ENCODE results near the gene IPO13.

IPO13 gene

GRCh38 chr1:44012404-44012803 is 65.7 kb downstream of the IPO13 start:
- no peak for DNase-seq (ENCODE audit: low read depth in 3 of 3)

GRCh38 chr1:44012941-44013609 is 66.3 kb downstream of the IPO13 start:
- no peak for DNase-seq (ENCODE audit: low read depth in 3 of 3)

GRCh38 chr1:44013949-44014348 is 67.2 kb downstream of the IPO13 start:
- no peak for DNase-seq (ENCODE audit: low read depth in 3 of 3)

GRCh38 chr1:44014365-44015104 is 67.8 kb downstream of the IPO13 start:
- no peak for DNase-seq (ENCODE audit: low read depth in 3 of 3)

DNA sequence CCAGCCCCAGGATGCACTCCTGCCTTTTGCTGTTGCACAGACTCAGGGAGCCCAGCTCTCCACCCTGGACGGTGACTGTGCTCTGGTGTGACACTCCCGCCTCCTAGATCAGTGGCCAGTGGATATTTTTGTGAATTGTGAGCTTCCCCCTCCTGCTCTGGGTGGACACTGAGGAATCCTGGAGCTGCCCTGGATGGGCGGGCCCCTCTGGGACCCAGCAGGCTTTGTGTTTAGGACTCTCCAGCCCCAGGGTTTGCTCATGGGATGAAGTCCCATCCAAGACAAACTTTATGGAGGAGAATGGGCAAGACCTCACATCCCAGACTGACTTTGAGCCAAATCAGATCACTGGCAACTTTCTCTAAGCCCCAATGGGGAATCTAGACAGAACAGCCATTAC is 68.5 kb downstream of the IPO13 start:
- no peak for DNase-seq (ENCODE audit: low read depth in 3 of 3)

DNA sequence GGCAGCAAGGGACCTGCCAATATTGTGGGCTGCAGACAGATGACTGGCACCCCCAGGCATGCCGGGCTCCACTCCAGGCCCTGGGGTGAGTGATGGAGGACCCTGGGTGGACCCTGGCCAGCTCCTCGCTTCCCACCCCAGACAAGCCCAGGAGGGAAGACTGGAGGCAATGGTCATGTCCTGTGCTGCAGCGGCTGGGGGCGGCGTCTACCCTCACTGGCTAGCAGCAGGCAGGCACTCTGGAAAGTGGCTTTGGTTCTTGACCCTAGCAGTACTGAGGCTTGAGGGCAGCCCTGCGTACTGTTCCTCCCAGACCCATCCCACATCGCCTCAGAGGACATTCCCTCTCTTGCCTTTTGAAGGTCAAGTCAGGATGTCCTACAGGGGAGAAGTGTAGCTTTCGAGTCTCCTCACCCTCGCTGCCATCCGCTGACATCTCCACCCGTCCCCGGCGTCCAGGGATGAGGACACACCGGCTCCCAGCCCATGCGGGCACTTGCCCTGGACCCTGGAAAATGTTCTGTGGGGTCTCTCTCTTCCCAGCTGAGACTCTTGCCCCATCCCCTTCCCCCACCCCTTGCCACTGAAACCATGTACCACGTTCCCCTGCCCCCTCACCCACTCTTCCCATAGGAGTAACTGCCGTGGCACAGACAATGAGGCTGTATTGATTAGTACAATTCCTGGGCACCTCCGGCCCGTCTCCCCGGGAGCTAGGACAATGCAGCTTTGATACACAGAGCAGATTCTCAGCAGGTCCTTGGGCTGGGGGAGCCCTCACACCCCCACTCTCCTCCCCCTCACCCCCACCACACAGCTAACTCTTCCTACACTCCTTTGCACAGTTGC is 69.5 kb downstream of the IPO13 start:
- DNase-seq (ENCODE audit: low read depth in 3 of 3), result no peak

DNA sequence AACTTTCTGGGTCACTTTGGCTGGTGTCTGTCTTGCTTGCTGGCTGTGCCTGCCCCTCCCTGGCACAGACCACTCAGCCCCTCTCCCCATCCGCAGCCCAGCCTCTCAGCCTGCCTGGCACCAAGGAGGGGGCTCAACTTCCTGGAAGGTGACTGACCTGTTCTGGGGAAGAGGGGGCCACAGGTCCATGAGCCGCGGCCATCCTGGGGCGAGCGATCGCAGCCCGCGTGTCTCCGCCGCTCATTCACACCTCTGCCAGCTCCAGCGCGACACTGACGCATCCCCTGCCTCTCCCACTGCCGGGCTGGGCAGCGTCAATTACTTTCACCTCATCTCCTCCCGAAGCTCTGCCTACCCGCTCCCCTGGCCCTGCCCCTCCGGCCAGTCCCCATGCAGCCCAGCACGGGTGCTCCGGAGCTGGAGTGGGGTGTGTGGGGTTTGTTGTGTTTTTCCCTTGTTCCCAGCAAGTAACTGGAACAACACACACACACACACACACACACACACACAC is 70.2 kb downstream of the IPO13 start:
- no peak for DNase-seq (ENCODE audit: low read depth in 3 of 3)
